Endothelial cell of umbilical vein (primary cell): ENCODE measurements around the gene LRRC34. TPM values are rescaled to one million over a fixed set of nuclear protein-coding genes. Genes with fewer than 3 reads are reported as not detected.

Source experiments
- BruUV-seq: library from RNA; stranded (reverse); fragments of 400-500 nt; replicated peaks from 2 replicates; lab custom pipeline; 2021; lab: Mats Ljungman, UMichigan
- CTCF ChIA-PET: fragments of 300-600, 350-600 bp; sonication (Branson Sonifier 250); formaldehyde crosslinking; loops from one replicate; lab custom pipeline; 2021; ENCODE audit warnings: antibody characterized with exemption, inconsistent platforms; lab: Charles Lee
- POLR2A ChIA-PET: fragments of 300-600, 350-600 bp; sonication (Branson Sonifier 250); formaldehyde crosslinking; loops from one replicate; lab custom pipeline; 2021; ENCODE audit warnings: antibody characterized with exemption, inconsistent platforms; lab: Charles Lee
- DNase-seq: peaks from one replicate; pipeline ENCODE4 v3.0.0-alpha.2; 2011; ENCODE audit warnings: low read depth, low spot score
- FAIRE-seq: peaks from 2 replicates; lab custom pipeline; 2011; peaks lifted over from hg19 to GRCh38; lab: Jason Lieb, UNC
- H2AFZ ChIP-seq: 2 replicates; pipeline ENCODE4 v1.6.0; 2012; ENCODE audit warnings: low read depth, low read length, control low read depth, inconsistent platforms
- H3K27ac ChIP-seq: 2 replicates; pipeline ENCODE4 v1.5.1; 2011; ENCODE audit warnings: low read depth, mild to moderate bottlenecking, control low read depth, low read length, moderate library complexity; ENCODE audit not compliant: insufficient read depth
- H3K27me3 ChIP-seq, 2 experiments: 2 replicates each; pipeline versions ENCODE4 v1.6.0 to v1.6.1; 2011; ENCODE audit warnings: low read length in 2 of 2, mixed read lengths in 1 of 2; ENCODE audit not compliant: control insufficient read depth in 2 of 2, insufficient read depth in 2 of 2
- H3K36me3 ChIP-seq, 2 experiments: 2 replicates in 1 of 2; 3 replicates in 1 of 2; pipeline ENCODE4 v1.5.1; 2011; ENCODE audit warnings: low read length in 2 of 2, mild to moderate bottlenecking in 1 of 2, moderate library complexity in 1 of 2; ENCODE audit not compliant: control insufficient read depth in 2 of 2, insufficient read depth in 2 of 2; ENCODE audit errors: extremely low read depth in 1 of 2
- H3K4me1 ChIP-seq: 3 replicates; pipeline ENCODE4 v1.5.1; 2011; ENCODE audit warnings: mild to moderate bottlenecking, low read length; ENCODE audit not compliant: control insufficient read depth, insufficient read depth; ENCODE audit errors: extremely low read depth
- H3K4me2 ChIP-seq: 2 replicates; pipeline ENCODE4 v1.6.1; 2011; ENCODE audit warnings: low read length, control low read depth, mixed read lengths; ENCODE audit not compliant: insufficient read depth
- H3K4me3 ChIP-seq, 3 experiments: fragments of 200-600 bp in 1 of 3; sonication (generic), shearing (Covaris generic) in 1 of 3; replicated peaks in 1 of 3; 2 replicates each; pipeline ENCODE4 v1.5.1; 2011 to 2016; ENCODE audit warnings: control low read depth in 3 of 3, low read length in 3 of 3, mild to moderate bottlenecking in 2 of 3, inconsistent platforms in 1 of 3, low read depth in 1 of 3, moderate library complexity in 1 of 3; ENCODE audit not compliant: insufficient read depth in 1 of 3
- H3K79me2 ChIP-seq: 2 replicates; pipeline ENCODE4 v1.6.0; 2012; ENCODE audit warnings: low read length, inconsistent platforms; ENCODE audit not compliant: control insufficient read depth, insufficient read depth
- H3K9ac ChIP-seq: replicated peaks from 2 replicates; pipeline ENCODE3; 2011; ENCODE audit warnings: low read length, control low read depth; ENCODE audit not compliant: insufficient read depth; ENCODE audit errors: extremely low read depth
- H3K9me1 ChIP-seq: replicated peaks from 3 replicates; pipeline ENCODE4 v1.6.0; 2011; ENCODE audit warnings: mild to moderate bottlenecking, low read length; ENCODE audit not compliant: control insufficient read depth, insufficient read depth; ENCODE audit errors: extremely low read depth
- H3K9me3 ChIP-seq: replicated peaks from 2 replicates; pipeline ENCODE4 v1.5.1; 2012; ENCODE audit warnings: low read length, inconsistent platforms; ENCODE audit not compliant: control insufficient read depth, insufficient read depth
- H4K20me1 ChIP-seq: replicated peaks from 2 replicates; pipeline ENCODE3; 2011; ENCODE audit warnings: mild to moderate bottlenecking, low read length; ENCODE audit not compliant: control insufficient read depth, insufficient read depth; ENCODE audit errors: extremely low read depth
- CTCF ChIP-seq, 2 donors: IDR thresholded peaks; 1 replicate in 1 of 2; 2 replicates in 1 of 2; pipeline ENCODE4 v1.5.1; 2011; ENCODE audit warnings: low read length in 2 of 2, mild to moderate bottlenecking in 2 of 2, moderate library complexity in 2 of 2, control low read depth in 1 of 2, inconsistent platforms in 1 of 2, low read depth in 1 of 2; ENCODE audit not compliant: insufficient read depth in 1 of 2; ENCODE audit errors: extremely low read depth in 1 of 2
- EZH2 ChIP-seq: IDR thresholded peaks from 2 replicates; pipeline ENCODE4 v1.6.1; 2012; ENCODE audit warnings: borderline replicate concordance, low read depth, mild to moderate bottlenecking, moderate library complexity, low read length, inconsistent platforms; ENCODE audit not compliant: severe bottlenecking
- FOS ChIP-seq: IDR thresholded peaks from 2 replicates; pipeline ENCODE4 v1.6.1; 2011; ENCODE audit warnings: mild to moderate bottlenecking, low read length, moderate library complexity, borderline replicate concordance; ENCODE audit not compliant: insufficient read depth
- GATA2 ChIP-seq: IDR thresholded peaks from 2 replicates; pipeline ENCODE4 v1.7.0; 2011; ENCODE audit warnings: low read depth, mild to moderate bottlenecking, moderate library complexity, mixed read lengths, low read length; ENCODE audit not compliant: insufficient read length, insufficient read depth
- JUN ChIP-seq: IDR thresholded peaks from 2 replicates; pipeline ENCODE4 v1.6.1; 2011; ENCODE audit warnings: borderline replicate concordance, low read depth; ENCODE audit not compliant: insufficient read length, insufficient read depth
- MAX ChIP-seq: IDR thresholded peaks from 2 replicates; pipeline ENCODE4 v1.6.1; 2011; ENCODE audit not compliant: insufficient read depth, insufficient read length
- MYC ChIP-seq: IDR thresholded peaks from one replicate; pipeline ENCODE4 v1.6.1; 2011; ENCODE audit warnings: mild to moderate bottlenecking, low read depth, low read length
- POLR2A ChIP-seq: IDR thresholded peaks from 2 replicates; pipeline ENCODE4 v1.6.1; 2012; ENCODE audit warnings: low read depth, mild to moderate bottlenecking, control low read depth, low read length
- POLR2AphosphoS5 ChIP-seq: IDR thresholded peaks from 2 replicates; pipeline ENCODE4 v1.6.1; 2012; ENCODE audit warnings: low read depth, mild to moderate bottlenecking, control low read depth, low read length, moderate library complexity; ENCODE audit not compliant: insufficient read depth
- dilution Hi-C: fragments of 300-500 bp; cut with MboI; formaldehyde crosslinking; loops from one replicate; pipeline ENCODE4 v1.15.0; 2019; ENCODE audit warnings: low sequenced_read_pairs; ENCODE audit not compliant: extremely low pct_ligation_motif_present
- intact Hi-C: fragments of 100-400 bp; cut with micrococcal nuclease; formaldehyde crosslinking; loops from one replicate; pipeline ENCODE4 v1.10.0; 2022
- polyA plus RNA-seq, 4 experiments: library from polyadenylated mRNA; depleted of rRNA in 3 of 4; stranded (reverse) in 3 of 4; unstranded in 1 of 4; fragments of >200 nt; gene quantifications; 2 replicates each; pipeline versions ENCODE4 v1.2.1 to v1.2.3, GENCODE V29; 2011 to 2012; ENCODE audit warnings: missing spikeins in 1 of 4
- total RNA-seq: library from RNA; stranded (reverse); gene quantifications from 2 replicates; pipeline ENCODE4 v1.2.3, GENCODE V29; 2021

The LRRC34 gene
- total and polyA plus RNA-seq, 2 donors (not counting 3 experiments of a cell fraction or from before 2014, with no cell fraction given) = 0.72 to 2.5 TPM

GRCh38 chr3:169848741-169849140 lies 36.0 kb upstream of the LRRC34 start:
- Histone ChIP-seq H3K27me3 (peaks cover 4 to 10% of the 10 kb centered on the region in 2 experiments), H3K9ac (no peak overlapping the region), H3K4me3 (no peak overlapping the region), H3K9me3 (no peaks in the 10 kb centered on the region), H2AFZ (no peak overlapping the region), H3K36me3 (no peaks in the 10 kb centered on the region), H4K20me1 (no peaks in the 10 kb centered on the region), H3K4me2 (no peak overlapping the region), H3K4me1 (no peaks in the 10 kb centered on the region), H3K9me1 (no peaks in the 10 kb centered on the region), H3K79me2 (no peaks in the 10 kb centered on the region), H3K27ac (no peak overlapping the region)
- DNase-seq (no peak), FAIRE-seq (no peak)
- intact Hi-C loops (no loop called here), dilution Hi-C loops (no loop called here)
- ChIA-PET POLR2A (no interaction called here), CTCF (interaction anchor here (1.1 kb wide), 1 partner anchor 13 kb away, joined by 5 read pairs; no protein-coding TSS in a partner anchor)
- BruUV-seq = no TSS peak
- TF ChIP-seq JUN (no peak), GATA2 (no peak), CTCF (IDR thresholded peaks at IDR 0.05; ENCODE audit: extremely low read depth in 1 of 2, insufficient read depth in 1 of 2, low read depth in 1 of 2, low read length in 2 of 2) (no peak), POLR2A (no peak), EZH2 (no peak)

GRCh38 chr3:169847896-169848295 lies 35.2 kb upstream of the LRRC34 start:
- no peak overlapping the region for H3K27ac ChIP-seq
- peaks cover 3 to 10% of the 10 kb centered on the region in 2 experiments for H3K27me3 ChIP-seq
- no peak for FAIRE-seq
- intact Hi-C loops = no loop called here
- no peaks in the 10 kb centered on the region for H4K20me1 ChIP-seq
- no peak for DNase-seq
- H3K4me2 ChIP-seq = no peak overlapping the region
- no TSS peak for BruUV-seq
- CTCF ChIA-PET = interaction anchor here (0.9 to 1.1 kb wide), 2 partner anchors 14 to 19 kb away, joined by 3 to 5 read pairs; no protein-coding TSS in a partner anchor
- H3K4me3 ChIP-seq = no peak overlapping the region
- H3K9me1 ChIP-seq = no peaks in the 10 kb centered on the region
- no peaks in the 10 kb centered on the region for H3K4me1 ChIP-seq
- H3K79me2 ChIP-seq = no peaks in the 10 kb centered on the region
- no peak overlapping the region for H2AFZ ChIP-seq
- no peaks in the 10 kb centered on the region for H3K36me3 ChIP-seq
- dilution Hi-C loops = no loop called here
- POLR2A ChIA-PET = no interaction called here
- H3K9me3 ChIP-seq = no peaks in the 10 kb centered on the region
- H3K9ac ChIP-seq = no peak overlapping the region
- TF ChIP-seq POLR2A (no peak), POLR2AphosphoS5 (no peak), MYC (no peak), MAX (no peak), FOS (no peak), EZH2 (no peak), CTCF (IDR thresholded peaks at IDR 0.05; ENCODE audit: extremely low read depth in 1 of 2, insufficient read depth in 1 of 2, low read depth in 1 of 2, low read length in 2 of 2) (no peak), GATA2 (no peak), JUN (no peak)
